ENCODE data around the gene APBA2. TPM values are rescaled to one million over a fixed set of nuclear protein-coding genes. Genes with fewer than 3 reads are reported as not detected.
"Not testable (repeated sequence)": the region's sequence is repeated elsewhere in the genome, so short reads cannot be mapped to it uniquely, and the experiment has no call there.

The APBA2 gene
- total RNA-seq, 2 experiments from 2014 or later = 30.8 to 32.0 TPM

- DNase-seq (no peak), ATAC-seq (no peak)
- H3K9me3 Mint-ChIP-seq = no peaks in the 10 kb centered on the region
- intact Hi-C loops (cut with micrococcal nuclease) = no loop called here
- no peak overlapping the region for H3K4me3 Mint-ChIP-seq
- H3K36me3 Mint-ChIP-seq (ENCODE audit: low read depth) = peaks cover 8% of the 10 kb centered on the region
- ChIA-PET CTCF (interaction anchor here (2.7 kb wide), 1 partner anchor 10 kb away, joined by 31 read pairs; no protein-coding TSS in a partner anchor), POLR2A (no interaction called here)
- peaks cover 5% of the 10 kb centered on the region for H3K4me1 Mint-ChIP-seq (ENCODE audit: low read depth)
- no peak overlapping the region for H3K27ac Mint-ChIP-seq
- no peaks in the 10 kb centered on the region for H3K27me3 Mint-ChIP-seq
- TF ChIP-seq CTCF (IDR thresholded peaks at IDR 0.05) = no peak
These were observed 214.8 kb downstream of the APBA2 start for GRCh38 chr15:29100486-29101000.

DNA sequence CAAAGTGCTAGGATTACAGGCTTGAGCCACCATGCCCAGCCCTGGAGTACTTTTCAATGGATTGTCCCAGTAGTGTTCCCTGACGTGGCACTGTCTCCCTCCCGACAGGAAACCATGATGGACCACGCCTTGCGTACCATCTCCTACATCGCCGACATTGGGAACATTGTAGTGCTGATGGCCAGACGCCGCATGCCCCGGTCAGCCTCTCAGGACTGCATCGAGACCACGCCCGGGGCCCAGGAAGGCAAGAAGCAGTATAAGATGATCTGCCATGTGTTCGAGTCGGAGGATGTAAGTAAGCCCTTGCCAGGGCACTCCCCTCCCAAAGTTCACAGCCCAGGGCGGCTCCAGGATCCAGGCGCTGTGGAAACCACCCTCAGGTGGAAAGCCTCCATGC, 215.7 kb downstream of the APBA2 start:
- H3K27ac Mint-ChIP-seq = no peak overlapping the region
- DNase-seq (no peak), ATAC-seq (no peak)
- intact Hi-C loops (cut with micrococcal nuclease) = no loop called here
- H3K9me3 Mint-ChIP-seq = no peaks in the 10 kb centered on the region
- H3K36me3 Mint-ChIP-seq (ENCODE audit: low read depth) = peaks cover 8% of the 10 kb centered on the region
- H3K4me3 Mint-ChIP-seq = no peak overlapping the region
- ChIA-PET CTCF (interaction anchor here (0.7 to 5.1 kb wide), 48 partner anchors 9 to 973 kb away, joined by 3 to 90 read pairs (median 4); no protein-coding TSS in a partner anchor), POLR2A (no interaction called here)
- no peak for TF ChIP-seq CTCF (IDR thresholded peaks at IDR 0.05)
- H3K27me3 Mint-ChIP-seq = no peaks in the 10 kb centered on the region
- H3K4me1 Mint-ChIP-seq (ENCODE audit: low read depth) = peaks cover 5% of the 10 kb centered on the region

- H3K27me3 Mint-ChIP-seq; intact Hi-C loops (cut with micrococcal nuclease); H3K9me3 Mint-ChIP-seq; H3K36me3 Mint-ChIP-seq (ENCODE audit: low read depth); H3K4me3 Mint-ChIP-seq; H3K27ac Mint-ChIP-seq; H3K4me1 Mint-ChIP-seq (ENCODE audit: low read depth); POLR2A ChIA-PET: not testable (repeated sequence)
- CTCF ChIA-PET = interaction anchor here (0.7 to 5.1 kb wide), 58 partner anchors 9 to 973 kb away, joined by 3 to 90 read pairs (median 4); no protein-coding TSS in a partner anchor
- DNase-seq (peak; percentile 78), ATAC-seq (peak; percentile 55)
- peak; percentile 87 for TF ChIP-seq CTCF (IDR thresholded peaks at IDR 0.05)
These were observed 216.5 kb downstream of the APBA2 start for GRCh38 chr15:29102173-29102794.

GRCh38 chr15:29102911-29103823, 217.4 kb downstream of the APBA2 start:
- TF ChIP-seq CTCF (IDR thresholded peaks at IDR 0.05) = no peak
- H3K36me3 Mint-ChIP-seq (ENCODE audit: low read depth) = peaks cover 8% of the 10 kb centered on the region
- DNase-seq (peak; percentile 41), ATAC-seq (peak; percentile 56)
- POLR2A ChIA-PET = no interaction called here
- H3K9me3 Mint-ChIP-seq = no peaks in the 10 kb centered on the region
- no peaks in the 10 kb centered on the region for H3K27me3 Mint-ChIP-seq
- CTCF ChIA-PET = interaction anchor here (0.6 to 5.1 kb wide), 58 partner anchors 8 to 972 kb away, joined by 3 to 90 read pairs (median 4); no protein-coding TSS in a partner anchor
- no peak overlapping the region for H3K4me3 Mint-ChIP-seq
- no peak overlapping the region for H3K27ac Mint-ChIP-seq
- H3K4me1 Mint-ChIP-seq (ENCODE audit: low read depth) = peaks cover 5% of the 10 kb centered on the region
- intact Hi-C loops (cut with micrococcal nuclease) = no loop called here
